ENCODE results near the gene SLC6A11.

Gene SLC6A11

GRCh38 chr3:10949197-10949596 is 133.2 kb downstream of the SLC6A11 start:
- no peak for DNase-seq (ENCODE audit: extremely low read depth in 1 of 2, low read depth in 1 of 2)

GRCh38 chr3:10950476-10951294 is 134.7 kb downstream of the SLC6A11 start:
- no peak for DNase-seq (ENCODE audit: extremely low read depth in 1 of 2, low read depth in 1 of 2)

- DNase-seq (ENCODE audit: extremely low read depth in 1 of 2, low read depth in 1 of 2) = no peak
Observed at GRCh38 chr3:10951295-10951926, 135.4 kb downstream of the SLC6A11 start.

- no peak for DNase-seq (ENCODE audit: extremely low read depth in 1 of 2, low read depth in 1 of 2)
Observed at GRCh38 chr3:10952525-10952924, 136.5 kb downstream of the SLC6A11 start.

GRCh38 chr3:10954740-10955139 is 138.7 kb downstream of the SLC6A11 start:
- no peak for DNase-seq (ENCODE audit: extremely low read depth in 1 of 2, low read depth in 1 of 2)

GRCh38 chr3:10955711-10956453 is 139.9 kb downstream of the SLC6A11 start:
- no peak for DNase-seq (ENCODE audit: extremely low read depth in 1 of 2, low read depth in 1 of 2)

GRCh38 chr3:10956531-10956930 is 140.5 kb downstream of the SLC6A11 start:
- no peak for DNase-seq (ENCODE audit: extremely low read depth in 1 of 2, low read depth in 1 of 2)

GRCh38 chr3:10956986-10957385 is 141.0 kb downstream of the SLC6A11 start:
- no peak for DNase-seq (ENCODE audit: extremely low read depth in 1 of 2, low read depth in 1 of 2)

GRCh38 chr3:10957976-10958749 is 142.1 kb downstream of the SLC6A11 start:
- no peak for DNase-seq (ENCODE audit: extremely low read depth in 1 of 2, low read depth in 1 of 2)

- DNase-seq (ENCODE audit: extremely low read depth in 1 of 2, low read depth in 1 of 2) = no peak
Observed at GRCh38 chr3:10960255-10960654, 144.2 kb downstream of the SLC6A11 start.

GRCh38 chr3:10961921-10962320 is 145.9 kb downstream of the SLC6A11 start:
- no peak for DNase-seq (ENCODE audit: extremely low read depth in 1 of 2, low read depth in 1 of 2)

GRCh38 chr3:10962481-10963036 is 146.5 kb downstream of the SLC6A11 start:
- DNase-seq (ENCODE audit: extremely low read depth in 1 of 2, low read depth in 1 of 2) = no peak

GRCh38 chr3:10964537-10965167 is 148.6 kb downstream of the SLC6A11 start:
- DNase-seq (ENCODE audit: extremely low read depth in 1 of 2, low read depth in 1 of 2) = no peak

- no peak for DNase-seq (ENCODE audit: extremely low read depth in 1 of 2, low read depth in 1 of 2)
Observed at GRCh38 chr3:10968401-10968800, 152.4 kb downstream of the SLC6A11 start.

GRCh38 chr3:10970306-10970960 is 154.4 kb downstream of the SLC6A11 start:
- DNase-seq (ENCODE audit: extremely low read depth in 1 of 2, low read depth in 1 of 2) = no peak

GRCh38 chr3:10972072-10972782 is 156.2 kb downstream of the SLC6A11 start:
- no peak for DNase-seq (ENCODE audit: extremely low read depth in 1 of 2, low read depth in 1 of 2)

GRCh38 chr3:10973046-10973595 is 157.1 kb downstream of the SLC6A11 start:
- DNase-seq (ENCODE audit: extremely low read depth in 1 of 2, low read depth in 1 of 2) = no peak

GRCh38 chr3:10974131-10974530 is 158.1 kb downstream of the SLC6A11 start:
- no peak for DNase-seq (ENCODE audit: extremely low read depth in 1 of 2, low read depth in 1 of 2)

All from stimulated activated CD8-positive, alpha-beta memory T cell treated with anti-CD3 and anti-CD28 coated beads, Interleukin-7, amount 100 ng/mL, for 48 hours (primary cell).